ENCODE measurements around the gene LBR.

The LBR gene

DNA sequence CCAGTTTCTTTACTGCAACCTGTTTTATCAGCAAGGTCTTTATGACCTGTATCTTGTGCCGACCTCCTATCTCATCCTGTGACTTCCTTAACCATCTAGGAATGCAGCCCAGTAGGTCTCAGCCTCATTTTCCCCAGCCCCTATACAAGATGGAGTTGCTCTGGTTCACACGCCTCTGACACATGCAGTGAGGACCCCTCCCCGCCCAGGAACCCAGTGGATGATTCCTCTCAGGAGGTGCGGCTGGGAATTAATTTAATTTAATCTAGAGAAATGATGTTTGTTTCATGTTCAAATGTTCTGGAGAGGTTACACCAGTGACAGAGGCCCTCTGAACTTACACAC lies 39.0 kb upstream of the LBR start:
- Histone ChIP-seq H3K36me3 (ENCODE audit: insufficient read depth, insufficient read length, low read length) (no peaks in the 10 kb centered on the region), H3K4me1 (ENCODE audit: insufficient read depth, insufficient read length) (peaks cover 30% of the 10 kb centered on the region), H3K27me3 (ENCODE audit: insufficient read depth, insufficient read length) (no peaks in the 10 kb centered on the region), H3K9ac (ENCODE audit: insufficient read length, low read depth) (no peak overlapping the region), H3K9me3 (ENCODE audit: insufficient read depth, low read length) (no peaks in the 10 kb centered on the region), H3K4me3 (ENCODE audit: insufficient read length, low read depth) (no peak overlapping the region)
- no peak for TF ChIP-seq YY1 (IDR thresholded peaks at IDR 0.05; ENCODE audit: insufficient read depth, insufficient read length)
- no peak for TF ChIP-seq SUZ12 (IDR thresholded peaks at IDR 0.05; ENCODE audit: extremely low read depth, insufficient read depth, insufficient read length)
- no peak for TF ChIP-seq ZNF274 (IDR thresholded peaks at IDR 0.05; ENCODE audit: low read depth, low read length)
- no peak for DNase-seq (ENCODE audit: low read depth, low spot score)

DNA sequence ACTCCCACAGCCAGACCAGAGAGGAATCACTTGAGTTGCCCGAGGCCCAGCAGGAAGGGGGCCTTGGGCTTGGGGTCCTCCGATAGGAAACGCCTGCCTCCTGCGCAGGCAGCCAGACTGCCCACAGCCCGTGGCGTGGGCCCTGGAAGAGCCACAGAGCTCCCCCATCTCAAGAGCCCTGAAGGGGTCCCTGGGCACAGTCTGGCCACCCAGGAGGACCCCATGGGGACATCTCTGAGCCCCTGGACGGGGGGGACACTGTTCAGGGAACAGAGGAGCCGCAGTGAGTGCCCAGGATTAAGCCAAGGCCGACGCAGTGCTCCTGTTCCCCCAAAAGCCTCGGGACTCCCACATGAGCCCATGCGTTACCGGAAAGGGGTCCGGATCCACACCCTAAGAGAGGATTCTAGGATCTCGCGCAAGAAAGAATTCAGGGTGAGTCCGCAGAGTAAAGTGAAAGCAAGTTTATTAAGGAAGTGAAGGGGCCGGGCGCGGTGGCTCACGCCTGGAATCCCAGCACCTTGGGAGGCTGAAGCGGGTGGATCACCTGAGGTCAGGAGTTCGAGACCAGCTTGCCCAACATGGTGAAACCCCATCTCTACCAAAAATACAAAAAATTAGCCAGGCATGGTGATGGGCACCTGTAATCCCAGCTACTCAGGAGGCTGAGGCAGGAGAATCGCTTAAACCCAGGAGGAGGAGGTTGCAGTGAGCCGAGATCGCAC lies 38.1 kb upstream of the LBR start:
- H3K4me1 ChIP-seq (ENCODE audit: insufficient read depth, insufficient read length): peaks cover 38% of the 10 kb centered on the region
- no peaks in the 10 kb centered on the region for H3K27me3 ChIP-seq (ENCODE audit: insufficient read depth, insufficient read length)
- no peaks in the 10 kb centered on the region for H3K36me3 ChIP-seq (ENCODE audit: insufficient read depth, insufficient read length, low read length)
- DNase-seq (ENCODE audit: low read depth, low spot score): no peak
- peak overlapping the region; percentile 73 for H3K9ac ChIP-seq (ENCODE audit: insufficient read length, low read depth)
- TF ChIP-seq YY1 (IDR thresholded peaks at IDR 0.05; ENCODE audit: insufficient read depth, insufficient read length): no peak
- TF ChIP-seq SUZ12 (IDR thresholded peaks at IDR 0.05; ENCODE audit: extremely low read depth, insufficient read depth, insufficient read length): no peak
- H3K4me3 ChIP-seq (ENCODE audit: insufficient read length, low read depth): no peak overlapping the region
- no peaks in the 10 kb centered on the region for H3K9me3 ChIP-seq (ENCODE audit: insufficient read depth, low read length)

DNA sequence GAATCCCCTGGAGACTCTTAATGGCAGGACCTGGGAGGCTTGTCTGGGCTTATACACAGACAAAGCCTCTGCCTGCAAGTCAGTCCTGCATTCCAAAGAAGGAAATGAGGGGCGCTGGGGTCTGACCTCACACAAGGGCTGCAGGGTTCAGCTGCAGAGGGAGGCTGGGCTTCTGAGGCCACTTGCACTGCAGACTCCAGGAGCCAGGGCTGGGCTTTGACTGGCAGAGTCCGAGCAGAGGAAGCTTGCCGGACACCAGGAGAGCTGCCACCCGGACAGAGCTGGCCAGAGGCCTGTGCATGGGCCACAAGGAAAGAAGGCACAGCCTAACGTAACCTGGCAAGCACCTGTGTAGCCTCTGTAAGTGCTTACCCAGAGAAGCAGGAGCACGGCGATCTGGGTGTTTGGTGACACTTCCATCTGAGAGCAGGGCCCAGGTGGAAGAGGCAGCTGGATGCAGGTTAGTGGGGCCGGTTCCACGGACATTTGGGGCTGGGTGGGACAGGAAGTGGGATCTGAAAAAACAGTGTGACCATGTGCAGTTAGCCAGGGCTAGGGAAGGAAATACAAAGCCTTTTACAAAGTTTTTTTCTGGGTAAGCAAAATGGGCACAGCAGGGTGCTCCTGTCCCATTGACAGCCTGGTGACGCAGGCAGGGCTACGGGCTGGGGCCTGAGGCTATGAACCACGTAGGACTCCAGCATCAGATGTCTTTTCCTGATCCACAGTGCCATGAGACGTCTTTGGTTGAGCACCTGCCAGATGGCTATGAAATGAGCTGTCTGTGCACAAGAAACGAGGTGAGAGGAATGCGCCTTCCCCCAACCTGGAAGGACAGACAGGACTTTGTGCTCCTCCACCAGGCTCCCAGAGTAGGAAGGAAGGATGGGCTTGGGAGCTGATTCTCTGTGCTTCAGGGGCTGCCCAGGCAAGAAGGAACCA lies 37.3 kb upstream of the LBR start:
- Histone ChIP-seq H3K4me3 (ENCODE audit: insufficient read length, low read depth) (peak overlapping the region; percentile 31), H3K9me3 (ENCODE audit: insufficient read depth, low read length) (no peaks in the 10 kb centered on the region), H3K36me3 (ENCODE audit: insufficient read depth, insufficient read length, low read length) (no peaks in the 10 kb centered on the region), H3K4me1 (ENCODE audit: insufficient read depth, insufficient read length) (peaks cover 45% of the 10 kb centered on the region), H3K9ac (ENCODE audit: insufficient read length, low read depth) (peak overlapping the region; percentile 79), H3K27me3 (ENCODE audit: insufficient read depth, insufficient read length) (no peaks in the 10 kb centered on the region)
- TF ChIP-seq SUZ12 (IDR thresholded peaks at IDR 0.05; ENCODE audit: extremely low read depth, insufficient read depth, insufficient read length): no peak
- no peak for TF ChIP-seq ZNF274 (IDR thresholded peaks at IDR 0.05; ENCODE audit: low read depth, low read length)
- TF ChIP-seq YY1 (IDR thresholded peaks at IDR 0.05; ENCODE audit: insufficient read depth, insufficient read length): no peak
- DNase-seq (ENCODE audit: low read depth, low spot score): peak; percentile 84

DNA sequence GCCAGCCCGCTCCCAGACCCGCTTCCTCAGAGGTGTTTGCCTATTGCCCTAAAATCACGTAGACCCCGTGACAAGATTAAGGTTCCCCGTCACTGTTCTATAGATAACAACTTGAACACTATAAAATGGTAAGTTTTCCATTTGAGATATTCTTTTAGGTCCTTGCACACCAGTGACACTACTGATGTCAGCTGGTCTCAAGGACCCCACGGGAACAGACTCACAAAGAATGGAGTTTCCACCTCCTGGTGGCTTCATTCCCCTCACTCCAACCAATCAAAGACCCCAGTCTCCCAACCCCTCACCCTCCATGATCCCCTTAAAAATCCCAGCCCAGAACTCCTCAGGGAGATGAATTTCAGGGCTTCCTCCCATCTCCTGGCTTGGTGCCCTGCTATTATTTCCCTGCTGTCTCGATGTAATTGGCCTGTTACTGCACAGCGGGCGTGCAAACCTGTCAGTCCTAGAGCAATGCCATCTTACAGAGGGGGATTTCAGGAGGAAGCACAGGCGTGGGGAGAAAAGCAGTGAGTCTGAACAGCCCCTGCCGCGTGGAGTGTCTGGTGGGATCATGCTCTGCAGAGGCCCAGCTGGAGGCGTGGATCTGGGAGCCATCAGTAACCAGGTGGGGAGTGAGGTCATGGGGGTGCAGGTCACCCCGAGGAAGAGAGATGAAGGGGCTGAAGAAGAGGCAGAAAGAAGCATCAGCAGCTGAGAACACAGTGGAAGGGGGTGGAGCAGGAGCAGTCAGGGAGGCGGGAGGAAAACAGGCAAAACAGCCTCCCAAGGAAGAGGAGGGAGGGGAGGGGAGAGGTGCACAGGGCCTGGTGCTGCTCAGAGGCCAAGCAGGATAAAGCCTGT lies 35.1 kb upstream of the LBR start:
- Histone ChIP-seq H3K4me1 (ENCODE audit: insufficient read depth, insufficient read length) (peaks cover 44% of the 10 kb centered on the region), H3K36me3 (ENCODE audit: insufficient read depth, insufficient read length, low read length) (no peaks in the 10 kb centered on the region), H3K9ac (ENCODE audit: insufficient read length, low read depth) (peak overlapping the region; percentile 18), H3K9me3 (ENCODE audit: insufficient read depth, low read length) (no peaks in the 10 kb centered on the region), H3K4me3 (ENCODE audit: insufficient read length, low read depth) (no peak overlapping the region), H3K27me3 (ENCODE audit: insufficient read depth, insufficient read length) (no peaks in the 10 kb centered on the region)
- DNase-seq (ENCODE audit: low read depth, low spot score): no peak
- TF ChIP-seq YY1 (IDR thresholded peaks at IDR 0.05; ENCODE audit: insufficient read depth, insufficient read length): no peak
- no peak for TF ChIP-seq SUZ12 (IDR thresholded peaks at IDR 0.05; ENCODE audit: extremely low read depth, insufficient read depth, insufficient read length)
- no peak for TF ChIP-seq ZNF274 (IDR thresholded peaks at IDR 0.05; ENCODE audit: low read depth, low read length)

DNA sequence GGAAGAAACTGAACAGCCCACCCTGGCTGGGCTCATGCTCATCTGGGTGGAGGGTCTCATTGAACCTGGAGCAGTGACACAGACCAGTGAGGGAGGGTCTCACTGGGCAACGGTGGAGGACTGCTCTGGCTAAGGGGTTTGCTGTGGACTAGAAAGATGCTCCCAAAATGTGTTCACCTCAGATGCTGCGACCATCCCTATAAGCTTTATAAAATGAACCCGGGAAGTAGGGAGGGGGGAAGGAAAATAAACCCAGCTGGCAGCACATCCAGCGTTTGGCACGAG lies 34.5 kb upstream of the LBR start:
- DNase-seq (ENCODE audit: low read depth, low spot score): no peak
- TF ChIP-seq SUZ12 (IDR thresholded peaks at IDR 0.05; ENCODE audit: extremely low read depth, insufficient read depth, insufficient read length): no peak
- no peak overlapping the region for H3K9ac ChIP-seq (ENCODE audit: insufficient read length, low read depth)
- H3K4me1 ChIP-seq (ENCODE audit: insufficient read depth, insufficient read length): peaks cover 39% of the 10 kb centered on the region
- H3K4me3 ChIP-seq (ENCODE audit: insufficient read length, low read depth): no peak overlapping the region
- no peaks in the 10 kb centered on the region for H3K9me3 ChIP-seq (ENCODE audit: insufficient read depth, low read length)
- no peaks in the 10 kb centered on the region for H3K27me3 ChIP-seq (ENCODE audit: insufficient read depth, insufficient read length)
- no peaks in the 10 kb centered on the region for H3K36me3 ChIP-seq (ENCODE audit: insufficient read depth, insufficient read length, low read length)

DNA sequence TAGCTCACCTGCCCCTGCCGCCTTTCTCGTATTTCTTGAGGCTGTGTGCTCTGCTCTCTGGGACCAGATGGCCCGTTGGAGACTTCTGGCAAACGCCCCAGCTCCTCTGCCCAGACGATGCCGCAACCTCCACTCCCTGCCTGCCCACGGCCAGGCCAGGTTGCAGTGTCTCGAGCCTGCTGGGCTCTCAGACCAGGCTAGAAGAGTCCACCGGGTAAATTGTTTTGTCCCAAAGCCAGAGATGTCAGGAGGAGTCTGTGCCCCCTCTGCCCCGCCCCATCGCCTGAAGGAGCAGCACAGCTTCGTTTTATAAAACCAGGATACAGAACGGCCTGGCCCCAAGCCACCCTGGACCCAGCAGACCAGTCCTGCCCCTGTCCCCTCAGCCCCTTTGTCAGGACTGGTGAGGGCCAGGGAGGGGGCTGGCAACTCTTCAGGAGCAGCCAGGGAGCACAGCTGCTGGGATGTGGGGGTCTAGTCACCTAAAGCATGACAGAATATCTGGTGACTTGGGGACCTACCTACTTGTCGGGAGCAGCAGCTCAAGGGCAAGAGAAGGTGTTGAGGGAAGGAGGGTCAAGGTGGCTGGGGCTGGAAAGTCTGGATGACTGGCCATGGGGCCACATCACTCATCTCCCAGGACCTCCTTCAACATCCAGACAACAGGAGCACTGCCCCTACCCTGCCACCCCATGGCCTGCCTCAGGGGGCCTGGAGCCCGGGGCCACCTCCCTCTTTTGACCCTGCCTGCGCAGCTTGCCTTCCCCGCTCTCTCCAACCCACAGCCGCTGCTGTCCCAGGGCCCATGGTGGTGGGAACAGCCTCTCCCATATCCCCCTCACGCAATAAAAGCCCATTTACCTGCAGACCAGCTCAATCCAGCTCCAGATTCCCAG lies 33.9 kb upstream of the LBR start:
- H3K9ac ChIP-seq (ENCODE audit: insufficient read length, low read depth): peak overlapping the region; percentile 26
- H3K27me3 ChIP-seq (ENCODE audit: insufficient read depth, insufficient read length): no peaks in the 10 kb centered on the region
- no peak for DNase-seq (ENCODE audit: low read depth, low spot score)
- no peaks in the 10 kb centered on the region for H3K36me3 ChIP-seq (ENCODE audit: insufficient read depth, insufficient read length, low read length)
- no peak overlapping the region for H3K4me3 ChIP-seq (ENCODE audit: insufficient read length, low read depth)
- TF ChIP-seq SUZ12 (IDR thresholded peaks at IDR 0.05; ENCODE audit: extremely low read depth, insufficient read depth, insufficient read length): no peak
- no peak for TF ChIP-seq YY1 (IDR thresholded peaks at IDR 0.05; ENCODE audit: insufficient read depth, insufficient read length)
- H3K4me1 ChIP-seq (ENCODE audit: insufficient read depth, insufficient read length): peaks cover 39% of the 10 kb centered on the region
- 0 out of 2 replicates have a peak, but pooled peaks cover 2% of the 10 kb centered on the region for H3K9me3 ChIP-seq (ENCODE audit: insufficient read depth, low read length)

Measured in NT2/D1 (cell line).